ENCODE results near the gene ZNF689. TPM values are rescaled to one million over a fixed set of nuclear protein-coding genes. Genes with fewer than 3 reads are reported as not detected.
A peak's percentile ranks its signal among the peaks of the same experiment; 100 is the strongest.

Gene ZNF689
- total and polyA plus RNA-seq, 2 of the 13 experiments (the other 11 are each of a cell fraction or from before 2014, with no cell fraction given): 9.7 to 19.5 TPM

- in situ Hi-C loops (cut with HindIII; ENCODE audit: extremely low pct_ligation_motif_present, low pct_unique_long_range_greater_than_20kb): loop anchor here (5.0 kb wide), 1 partner anchor 52 kb away; no protein-coding TSS in a partner anchor
- Histone ChIP-seq H3K4me3 (replicated peaks in 1 of 3; ENCODE audit: insufficient read depth in 1 of 3, low read depth in 2 of 3, low read length in 3 of 3) (no peak overlapping the region), H3K9me3 (ENCODE audit: low read length) (no peaks in the 10 kb centered on the region), H3K79me2 (ENCODE audit: insufficient read depth, low read length) (peaks cover 2% of the 10 kb centered on the region), H3K4me2 (ENCODE audit: low read depth, low read length) (peak overlapping the region; percentile 94), H3K36me3 (replicated peaks in 1 of 2; ENCODE audit: control insufficient read depth in 1 of 2, insufficient read depth in 2 of 2, low read length in 2 of 2) (no peaks in the 10 kb centered on the region), H4K20me1 (ENCODE audit: insufficient read depth, low read length) (no peaks in the 10 kb centered on the region), H3K27ac (ENCODE audit: extremely low read length, insufficient read depth, low read length) (no peak overlapping the region), H3K27me3 (ENCODE audit: control insufficient read depth in 1 of 2, insufficient read depth in 2 of 2, low read length in 2 of 2) (no peaks in the 10 kb centered on the region), H3K4me1 (ENCODE audit: insufficient read depth, low read length) (peaks cover 75% of the 10 kb centered on the region), H2AFZ (ENCODE audit: low read length) (no peak overlapping the region), H3K9ac (ENCODE audit: insufficient read depth, low read depth, low read length) (peak overlapping the region; percentile 12; the same call in 1 of the 2 replicates)
- DNase-seq (ENCODE audit: low spot score) (no peak), ATAC-seq (no peak), FAIRE-seq (no peak)
- BruUV-seq (replicated peaks): no TSS peak
- ChIA-PET POLR2A (interaction anchor here (1.2 to 3.3 kb wide), 5 partner anchors 12 to 140 kb away, joined by 3 to 73 read pairs (median 17); partner anchors contain the start of genes DCTPP1, ZNF747 and ZNF764), CTCF (ENCODE audit: low intra/inter-chr PET ratio, low total read pairs) (no interaction called here)
- WGBS (ENCODE audit: low lambda C conversion rate): 97% methylated on average over 34 of the region's 44 CpGs
- intact Hi-C loops (cut with micrococcal nuclease; ENCODE audit: unreplicated experiment): loop anchor here (2.0 kb wide), 1 partner anchor 29 kb away; no protein-coding TSS in a partner anchor
- TF ChIP-seq TAF1 (CRISPR knock-in tag; IDR thresholded peaks at IDR 0.05) (0 out of 2 replicates have a peak, but pooled peaks have one; percentile 11), ZNF674 (CRISPR knock-in tag; IDR thresholded peaks at IDR 0.05; ENCODE audit: low read depth) (no peak), ZNF781 (CRISPR knock-in tag; IDR thresholded peaks at IDR 0.05; ENCODE audit: borderline replicate concordance, not compliant biosample characterization) (peak; percentile 38), NRL (CRISPR knock-in tag; IDR thresholded peaks at IDR 0.05; ENCODE audit: borderline replicate concordance) (0 out of 2 replicates have a peak, but pooled peaks have one; percentile 65), U2AF1 (optimal IDR thresholded peaks at IDR 0.05; ENCODE audit: low read depth, low read length) (no peak), ZNF138 (CRISPR knock-in tag; IDR thresholded peaks at IDR 0.05; ENCODE audit: low read depth) (no peak), ARHGAP35 (CRISPR knock-in tag; IDR thresholded peaks at IDR 0.05; ENCODE audit: borderline replicate concordance) (no peak), ZNF768 (CRISPR knock-in tag; IDR thresholded peaks at IDR 0.05) (peak; percentile 27; the same call in 1 of the 2 replicates), MYC (CRISPR knock-in tag; IDR thresholded peaks at IDR 0.05; ENCODE audit: borderline replicate concordance) (no peak), AGO2 (optimal IDR thresholded peaks at IDR 0.05; ENCODE audit: low read depth, low read length) (peak; percentile 43), ZNF547 (CRISPR knock-in tag; IDR thresholded peaks at IDR 0.05) (no peak), RBM39 (IDR thresholded peaks at IDR 0.05; ENCODE audit: low read depth, low read length, poor library complexity, severe bottlenecking) (no peak), ZBTB38 (CRISPR knock-in tag; IDR thresholded peaks at IDR 0.05) (0 out of 2 replicates have a peak, but pooled peaks have one; percentile 35), RBFOX2 (IDR thresholded peaks at IDR 0.05; ENCODE audit: low read depth, low read length) (0 out of 2 replicates have a peak, but pooled peaks have one; percentile 52), ZNF607 (CRISPR knock-in tag; IDR thresholded peaks at IDR 0.05; ENCODE audit: borderline replicate concordance) (no peak), ZNF766 (CRISPR knock-in tag; IDR thresholded peaks at IDR 0.05; ENCODE audit: borderline replicate concordance) (no peak)
- TF ChIP-seq, protein P1, sequence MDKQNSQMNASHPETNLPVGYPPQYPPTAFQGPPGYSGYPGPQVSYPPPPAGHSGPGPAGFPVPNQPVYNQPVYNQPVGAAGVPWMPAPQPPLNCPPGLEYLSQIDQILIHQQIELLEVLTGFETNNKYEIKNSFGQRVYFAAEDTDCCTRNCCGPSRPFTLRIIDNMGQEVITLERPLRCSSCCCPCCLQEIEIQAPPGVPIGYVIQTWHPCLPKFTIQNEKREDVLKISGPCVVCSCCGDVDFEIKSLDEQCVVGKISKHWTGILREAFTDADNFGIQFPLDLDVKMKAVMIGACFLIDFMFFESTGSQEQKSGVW (CRISPR knock-in tag; IDR thresholded peaks at IDR 0.05; ENCODE audit: borderline replicate concordance): no peak
- TF ChIP-seq, protein P2, sequence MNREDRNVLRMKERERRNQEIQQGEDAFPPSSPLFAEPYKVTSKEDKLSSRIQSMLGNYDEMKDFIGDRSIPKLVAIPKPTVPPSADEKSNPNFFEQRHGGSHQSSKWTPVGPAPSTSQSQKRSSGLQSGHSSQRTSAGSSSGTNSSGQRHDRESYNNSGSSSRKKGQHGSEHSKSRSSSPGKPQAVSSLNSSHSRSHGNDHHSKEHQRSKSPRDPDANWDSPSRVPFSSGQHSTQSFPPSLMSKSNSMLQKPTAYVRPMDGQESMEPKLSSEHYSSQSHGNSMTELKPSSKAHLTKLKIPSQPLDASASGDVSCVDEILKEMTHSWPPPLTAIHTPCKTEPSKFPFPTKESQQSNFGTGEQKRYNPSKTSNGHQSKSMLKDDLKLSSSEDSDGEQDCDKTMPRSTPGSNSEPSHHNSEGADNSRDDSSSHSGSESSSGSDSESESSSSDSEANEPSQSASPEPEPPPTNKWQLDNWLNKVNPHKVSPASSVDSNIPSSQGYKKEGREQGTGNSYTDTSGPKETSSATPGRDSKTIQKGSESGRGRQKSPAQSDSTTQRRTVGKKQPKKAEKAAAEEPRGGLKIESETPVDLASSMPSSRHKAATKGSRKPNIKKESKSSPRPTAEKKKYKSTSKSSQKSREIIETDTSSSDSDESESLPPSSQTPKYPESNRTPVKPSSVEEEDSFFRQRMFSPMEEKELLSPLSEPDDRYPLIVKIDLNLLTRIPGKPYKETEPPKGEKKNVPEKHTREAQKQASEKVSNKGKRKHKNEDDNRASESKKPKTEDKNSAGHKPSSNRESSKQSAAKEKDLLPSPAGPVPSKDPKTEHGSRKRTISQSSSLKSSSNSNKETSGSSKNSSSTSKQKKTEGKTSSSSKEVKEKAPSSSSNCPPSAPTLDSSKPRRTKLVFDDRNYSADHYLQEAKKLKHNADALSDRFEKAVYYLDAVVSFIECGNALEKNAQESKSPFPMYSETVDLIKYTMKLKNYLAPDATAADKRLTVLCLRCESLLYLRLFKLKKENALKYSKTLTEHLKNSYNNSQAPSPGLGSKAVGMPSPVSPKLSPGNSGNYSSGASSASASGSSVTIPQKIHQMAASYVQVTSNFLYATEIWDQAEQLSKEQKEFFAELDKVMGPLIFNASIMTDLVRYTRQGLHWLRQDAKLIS (CRISPR knock-in tag; IDR thresholded peaks at IDR 0.05): no peak
Observed at GRCh38 chr16:30569746-30570635, 40.2 kb downstream of the ZNF689 start.

All from HepG2 (cell line).